MCF 10A (cell line): ENCODE measurements around the gene C19orf25. TPM values are rescaled to one million over a fixed set of nuclear protein-coding genes. Genes with fewer than 3 reads are reported as not detected.
"Not testable (repeated sequence)": the region's sequence is repeated elsewhere in the genome, so short reads cannot be mapped to it uniquely, and the experiment has no call there.

Experiments
- BruUV-seq: library from RNA; stranded (reverse); fragments of 400-500 nt; replicated peaks from 2 replicates; lab custom pipeline; 2021; lab: Mats Ljungman, UMichigan
- CTCF ChIA-PET: fragments of 300-600 bp; sonication (Branson Sonifier 250); formaldehyde crosslinking; extraction: SDS; loops from one replicate; lab custom pipeline; 2021; ENCODE audit warnings: antibody characterized with exemption, inconsistent platforms; lab: Yijun Ruan, JAX
- POLR2A ChIA-PET: fragments of 300-600, 350-650 bp; sonication (Branson Sonifier 250); formaldehyde crosslinking; extraction: SDS; loops from one replicate; lab custom pipeline; 2020; ENCODE audit warnings: antibody characterized with exemption, inconsistent platforms; lab: Yijun Ruan, JAX
- DNase-seq: peaks from one replicate; pipeline ENCODE4 v3.0.0-alpha.2; 2018; ENCODE audit not compliant: unreplicated experiment
- H3K27ac Mint-ChIP-seq: one replicate; pipeline ENCODE4 v1.8.0; 2022; ENCODE audit warnings: mild to moderate bottlenecking, low read depth, mixed read lengths; ENCODE audit not compliant: unreplicated experiment
- H3K27me3 Mint-ChIP-seq: one replicate; pipeline ENCODE4 v1.8.0; 2022; ENCODE audit warnings: mixed read lengths; ENCODE audit not compliant: insufficient read depth, unreplicated experiment
- H3K36me3 Mint-ChIP-seq: one replicate; pipeline ENCODE4 v1.8.0; 2022; ENCODE audit warnings: mild to moderate bottlenecking, moderate library complexity, mixed read lengths; ENCODE audit not compliant: insufficient read depth, unreplicated experiment
- H3K4me1 Mint-ChIP-seq: one replicate; pipeline ENCODE4 v1.8.0; 2022; ENCODE audit warnings: mixed read lengths; ENCODE audit not compliant: insufficient read depth, unreplicated experiment
- H3K4me3 Mint-ChIP-seq: one replicate; pipeline ENCODE4 v1.8.0; 2022; ENCODE audit warnings: mild to moderate bottlenecking, moderate library complexity, mixed read lengths; ENCODE audit not compliant: unreplicated experiment
- H3K9me3 Mint-ChIP-seq: one replicate; pipeline ENCODE4 v1.8.0; 2022; ENCODE audit warnings: mixed read lengths; ENCODE audit not compliant: unreplicated experiment
- intact Hi-C: fragments of 100-400 bp; cut with micrococcal nuclease; formaldehyde crosslinking; loops from 2 replicates; pipeline ENCODE4 v1.14.1; 2022
- total RNA-seq: library from RNA; stranded (reverse); gene quantifications from 2 replicates; pipeline ENCODE4 v1.2.3, GENCODE V29; 2022
- TF ChIP-seq, protein P1 (sequence below): fragments of 200-600 bp; IDR thresholded peaks from one replicate; pipeline ENCODE4 v1.8.0; 2022; ENCODE audit warnings: antibody characterized with exemption, mild to moderate bottlenecking; ENCODE audit not compliant: unreplicated experiment

Gene C19orf25
- total RNA-seq, 1 experiment from 2014 or later = 40.5 TPM

GRCh38 chr19:1501200-1501595, 22.2 kb upstream of the C19orf25 start:
- CTCF ChIA-PET = no interaction called here
- TF ChIP-seq, protein P1, sequence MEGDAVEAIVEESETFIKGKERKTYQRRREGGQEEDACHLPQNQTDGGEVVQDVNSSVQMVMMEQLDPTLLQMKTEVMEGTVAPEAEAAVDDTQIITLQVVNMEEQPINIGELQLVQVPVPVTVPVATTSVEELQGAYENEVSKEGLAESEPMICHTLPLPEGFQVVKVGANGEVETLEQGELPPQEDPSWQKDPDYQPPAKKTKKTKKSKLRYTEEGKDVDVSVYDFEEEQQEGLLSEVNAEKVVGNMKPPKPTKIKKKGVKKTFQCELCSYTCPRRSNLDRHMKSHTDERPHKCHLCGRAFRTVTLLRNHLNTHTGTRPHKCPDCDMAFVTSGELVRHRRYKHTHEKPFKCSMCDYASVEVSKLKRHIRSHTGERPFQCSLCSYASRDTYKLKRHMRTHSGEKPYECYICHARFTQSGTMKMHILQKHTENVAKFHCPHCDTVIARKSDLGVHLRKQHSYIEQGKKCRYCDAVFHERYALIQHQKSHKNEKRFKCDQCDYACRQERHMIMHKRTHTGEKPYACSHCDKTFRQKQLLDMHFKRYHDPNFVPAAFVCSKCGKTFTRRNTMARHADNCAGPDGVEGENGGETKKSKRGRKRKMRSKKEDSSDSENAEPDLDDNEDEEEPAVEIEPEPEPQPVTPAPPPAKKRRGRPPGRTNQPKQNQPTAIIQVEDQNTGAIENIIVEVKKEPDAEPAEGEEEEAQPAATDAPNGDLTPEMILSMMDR = no peak
- no TSS peak for BruUV-seq
- no peak for DNase-seq
- no peak overlapping the region for H3K27ac Mint-ChIP-seq
- no peaks in the 10 kb centered on the region for H3K27me3 Mint-ChIP-seq
- POLR2A ChIA-PET = interaction anchor here (0.7 kb wide), 1 partner anchor 47 kb away, joined by 4 read pairs; no protein-coding TSS in a partner anchor
- no peaks in the 10 kb centered on the region for H3K4me1 Mint-ChIP-seq
- H3K36me3 Mint-ChIP-seq = peaks cover 14% of the 10 kb centered on the region
- intact Hi-C loops = no loop called here
- no peaks in the 10 kb centered on the region for H3K9me3 Mint-ChIP-seq
- H3K4me3 Mint-ChIP-seq = no peak overlapping the region

- H3K27me3 Mint-ChIP-seq, H3K9me3 Mint-ChIP-seq, H3K4me1 Mint-ChIP-seq, intact Hi-C loops, POLR2A ChIA-PET, BruUV-seq, CTCF ChIA-PET, H3K27ac Mint-ChIP-seq, DNase-seq, H3K36me3 Mint-ChIP-seq, H3K4me3 Mint-ChIP-seq: not testable (repeated sequence)
These were observed 20.2 kb upstream of the C19orf25 start for GRCh38 chr19:1499231-1499630.

DNA sequence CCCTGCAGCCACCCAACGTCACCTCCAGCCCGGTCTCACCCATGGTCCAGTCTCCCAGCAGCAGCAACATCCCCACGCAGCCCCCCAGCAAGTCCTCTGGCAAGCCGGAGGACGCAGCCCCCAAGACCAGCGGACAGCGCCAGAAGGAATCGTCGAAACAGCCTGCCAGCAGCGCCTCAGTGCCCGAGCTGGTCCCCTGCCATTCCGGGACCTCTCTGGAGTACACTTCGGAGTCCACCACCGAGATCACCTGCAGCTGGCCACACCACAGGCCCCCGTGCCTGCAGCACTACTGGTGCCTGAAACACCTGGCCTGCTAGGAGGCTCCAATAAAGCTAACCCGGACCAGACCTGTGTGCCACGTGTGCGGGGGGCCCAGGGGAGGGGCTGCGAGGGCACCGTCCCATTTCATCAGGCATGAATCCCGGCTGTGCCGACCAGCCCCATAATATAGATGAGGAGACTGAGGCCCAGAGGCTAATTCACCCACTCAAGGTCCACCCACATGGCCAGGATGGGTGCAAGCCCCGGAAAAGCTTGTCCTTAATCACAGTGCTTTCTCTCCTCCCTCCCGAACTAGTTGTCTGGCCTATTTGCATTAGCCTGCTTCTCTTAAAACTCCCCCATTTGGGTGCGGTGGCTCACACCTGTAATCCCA, 18.7 kb upstream of the C19orf25 start:
- H3K4me1 Mint-ChIP-seq = no peaks in the 10 kb centered on the region
- TF ChIP-seq, protein P1 = no peak
- H3K27ac Mint-ChIP-seq = no peak overlapping the region
- no peaks in the 10 kb centered on the region for H3K27me3 Mint-ChIP-seq
- no peaks in the 10 kb centered on the region for H3K9me3 Mint-ChIP-seq
- intact Hi-C loops = no loop called here
- ChIA-PET CTCF (no interaction called here), POLR2A (interaction anchor here (0.6 kb wide), 1 partner anchor 432 kb away, joined by 3 read pairs; no protein-coding TSS in a partner anchor)
- BruUV-seq = no TSS peak
- H3K4me3 Mint-ChIP-seq = no peak overlapping the region
- H3K36me3 Mint-ChIP-seq = no peaks in the 10 kb centered on the region
- no peak for DNase-seq

DNA sequence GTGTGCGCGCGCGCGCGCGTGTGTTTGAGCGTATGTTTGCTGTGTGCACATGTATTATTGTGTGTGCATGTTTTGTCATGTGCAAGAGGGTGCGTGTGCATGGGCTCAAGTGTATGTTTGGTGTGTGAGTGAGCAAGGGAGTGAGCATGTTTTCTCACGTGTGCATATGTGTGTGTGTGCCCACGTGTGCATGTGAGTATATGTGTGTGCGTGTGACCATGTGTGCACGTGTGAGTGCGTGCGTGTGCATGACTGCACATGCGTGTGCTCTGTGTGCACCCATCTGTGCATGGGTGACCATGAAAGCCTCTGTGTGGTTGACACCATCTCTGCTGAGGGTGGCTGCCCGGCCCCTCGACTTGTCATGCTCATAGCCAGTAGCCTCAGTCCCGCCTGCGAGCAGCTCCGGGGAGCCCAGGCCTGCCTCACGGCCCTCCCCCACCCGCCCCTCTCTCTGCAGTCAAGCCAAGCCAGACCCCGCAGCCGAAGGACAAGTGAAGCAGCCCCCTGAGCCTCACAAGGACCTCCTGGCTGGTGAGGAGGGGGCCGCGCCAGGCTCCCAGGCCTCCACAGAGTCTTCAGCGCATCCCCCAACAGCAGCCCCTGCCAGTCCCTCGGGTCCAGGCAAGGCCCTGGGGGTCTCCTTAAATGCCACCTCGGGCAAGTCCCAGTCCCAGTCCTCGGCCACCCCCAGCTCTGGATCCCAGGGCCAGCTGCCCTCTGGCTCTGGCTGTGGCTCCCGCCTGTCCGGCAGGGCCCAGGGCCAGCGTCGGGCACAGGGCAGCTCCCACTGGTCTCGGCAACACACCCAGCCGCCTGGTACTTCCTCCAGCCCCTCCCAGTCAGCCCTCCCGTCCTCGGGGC, 17.9 kb upstream of the C19orf25 start:
- Mint-ChIP-seq H3K36me3 (no peaks in the 10 kb centered on the region), H3K27ac (no peak overlapping the region), H3K27me3 (no peaks in the 10 kb centered on the region), H3K4me3 (no peak overlapping the region), H3K9me3 (no peaks in the 10 kb centered on the region), H3K4me1 (peaks cover 3% of the 10 kb centered on the region)
- POLR2A ChIA-PET = no interaction called here
- intact Hi-C loops = no loop called here
- CTCF ChIA-PET = no interaction called here
- no TSS peak for BruUV-seq
- TF ChIP-seq, protein P1 = no peak
- no peak for DNase-seq
